K562 (cell line): Measurements from ENCODE around the gene COL4A2. TPM values are rescaled to one million over a fixed set of nuclear protein-coding genes. Genes with fewer than 3 reads are reported as not detected.

ENCODE experiments used
- ATAC-seq: fragments of 200-7000 bp; cut with Tn5 transposase; 3 replicates; pipeline ENCODE4 v1.9.1; 2020; ENCODE audit warnings: moderate library complexity
- BruUV-seq: library from RNA; stranded (reverse); fragments of 400-500 nt; replicated peaks from 2 replicates; lab custom pipeline; 2021; lab: Mats Ljungman, UMichigan
- CTCF ChIA-PET: fragments of 300-600 bp; formaldehyde crosslinking; extraction: SDS; loops from one replicate; lab custom pipeline; 2021; ENCODE audit warnings: low intra/inter-chr PET ratio; lab: Yijun Ruan, JAX
- POLR2A ChIA-PET: fragments of 300-600, 350-650 bp; sonication (Branson Sonifier 250); formaldehyde crosslinking; extraction: SDS; loops from one replicate; lab custom pipeline; 2021; ENCODE audit warnings: antibody characterized with exemption, inconsistent platforms; lab: Yijun Ruan, JAX
- DNase-seq, 4 experiments: peaks; one replicate each; pipeline versions ENCODE4 v3.0.0 to v3.0.0-alpha.2; 2011 to 2018; ENCODE audit warnings: low spot score in 3 of 4, mixed read lengths in 3 of 4; ENCODE audit errors: extremely low read depth in 1 of 4
- FAIRE-seq: peaks from 2 replicates; lab custom pipeline; 2011; peaks lifted over from hg19 to GRCh38; lab: Jason Lieb, UNC
- H2AFZ ChIP-seq: 2 replicates; pipeline ENCODE4 v1.6.0; 2011; ENCODE audit warnings: low read depth, low read length, control low read depth, inconsistent platforms
- H3K27ac ChIP-seq: fragments of 200-600 bp; 3 replicates; pipeline ENCODE4 v1.8.0; 2011; ENCODE audit warnings: low read depth, mild to moderate bottlenecking, control low read depth, inconsistent platforms, low read length, moderate library complexity, mixed read lengths; ENCODE audit errors: extremely low read depth
- H3K27me3 ChIP-seq, 2 experiments: fragments of 300-600 bp in 1 of 2; 2 replicates in 1 of 2; 3 replicates in 1 of 2; pipeline versions ENCODE4 v1.6.0 to v1.8.0; 2011; ENCODE audit warnings: inconsistent platforms in 2 of 2, low read length in 2 of 2, mild to moderate bottlenecking in 1 of 2, mixed read lengths in 1 of 2, moderate library complexity in 1 of 2; ENCODE audit not compliant: control insufficient read depth in 2 of 2, insufficient read depth in 2 of 2
- H3K36me3 ChIP-seq: fragments of 300-600 bp; 3 replicates; pipeline ENCODE4 v1.8.0; 2011; ENCODE audit warnings: mild to moderate bottlenecking, low read length, inconsistent platforms; ENCODE audit not compliant: control insufficient read depth, insufficient read depth
- H3K4me1 ChIP-seq, 2 experiments: fragments of 200-600 bp in 1 of 2; replicated peaks in 1 of 2; 2 replicates in 1 of 2; 3 replicates in 1 of 2; pipeline versions ENCODE4 v1.5.1 to v1.8.0; 2011; ENCODE audit warnings: inconsistent platforms in 2 of 2, low read length in 2 of 2, mild to moderate bottlenecking in 1 of 2, mixed read lengths in 1 of 2, moderate library complexity in 1 of 2; ENCODE audit not compliant: control insufficient read depth in 2 of 2, insufficient read depth in 2 of 2
- H3K4me2 ChIP-seq: 2 replicates; pipeline ENCODE4 v1.6.1; 2011; ENCODE audit warnings: low read length, control low read depth, inconsistent platforms, mixed read lengths; ENCODE audit not compliant: insufficient read depth
- H3K4me3 ChIP-seq: fragments of 200-600 bp; sonication (generic), shearing (Covaris generic); 2 replicates; pipeline ENCODE4 v1.5.1; 2016; ENCODE audit warnings: control low read depth, inconsistent platforms
- H3K79me2 ChIP-seq: fragments of 200-600 bp; 3 replicates; pipeline ENCODE4 v1.8.0; 2011; ENCODE audit warnings: low read length, inconsistent platforms; ENCODE audit not compliant: control insufficient read depth, insufficient read depth
- H3K9ac ChIP-seq, 2 experiments: 2 replicates each; pipeline versions ENCODE4 v1.6.0 to v1.6.1; 2011; ENCODE audit warnings: low read depth in 2 of 2, low read length in 2 of 2, control low read depth in 1 of 2, inconsistent platforms in 1 of 2, mild to moderate bottlenecking in 1 of 2, mixed read lengths in 1 of 2; ENCODE audit not compliant: insufficient read depth in 1 of 2
- H3K9me1 ChIP-seq: one replicate; pipeline ENCODE4 v1.6.0; 2011; ENCODE audit warnings: inconsistent platforms, mild to moderate bottlenecking, low read length, moderate library complexity; ENCODE audit not compliant: control insufficient read depth, insufficient read depth
- H3K9me3 ChIP-seq: replicated peaks from 2 replicates; pipeline ENCODE4 v1.5.1; 2011; ENCODE audit warnings: low read depth, low read length, inconsistent platforms; ENCODE audit not compliant: control insufficient read depth, insufficient read depth
- H4K20me1 ChIP-seq: replicated peaks from 2 replicates; pipeline ENCODE4 v1.6.1; 2011; ENCODE audit warnings: low read length, inconsistent platforms, mixed read lengths; ENCODE audit not compliant: control insufficient read depth, insufficient read depth
- ADNP ChIP-seq: fragments of 200-800 bp; sonication (Bioruptor generic); IDR thresholded peaks from 2 replicates; pipeline ENCODE4 v1.6.1; 2016; ENCODE audit warnings: missing genetic modification characterization, missing compliant biosample characterization
- CAMTA2 ChIP-seq: fragments of 250-450 bp; sonication (Bioruptor Pico); conservative IDR thresholded peaks from 2 replicates; pipeline ENCODE4 v1.5.1; 2022
- CCAR2 ChIP-seq: fragments of 200-400 bp; formaldehyde crosslinking; IDR thresholded peaks from 2 replicates; pipeline ENCODE4 v1.6.1; 2017; ENCODE audit warnings: mild to moderate bottlenecking, low read depth, low read length
- CLOCK ChIP-seq: fragments of 250-450 bp; sonication (Bioruptor Pico); IDR thresholded peaks from 2 replicates; pipeline ENCODE4 v1.4.0; 2020; ENCODE audit warnings: mild to moderate bottlenecking, moderate library complexity, borderline replicate concordance
- NKRF ChIP-seq: fragments of 450-650 bp; IDR thresholded peaks from 2 replicates; pipeline ENCODE4 v1.6.1; 2016; ENCODE audit warnings: borderline replicate concordance
- TRIM25 ChIP-seq: fragments of 450-650 bp; IDR thresholded peaks from 2 replicates; pipeline ENCODE4 v1.7.0; 2016; ENCODE audit warnings: borderline replicate concordance
- ZFPM2 ChIP-seq: fragments of 250-450 bp; sonication (Bioruptor Pico); IDR thresholded peaks from 2 replicates; pipeline ENCODE4 v1.5.1; 2022; ENCODE audit warnings: mild to moderate bottlenecking
- ZNF134 ChIP-seq: fragments of 250-450 bp; sonication (Bioruptor Pico); conservative IDR thresholded peaks from 2 replicates; pipeline ENCODE4 v1.4.0; 2020
- WGBS: fragments of 100-300 bp; shearing (Covaris generic); methylation state at CpG from one replicate; pipeline ENCODE4 v1.1.6; 2016; ENCODE audit warnings: low coverage, mixed read lengths; ENCODE audit not compliant: insufficient coverage; ENCODE audit errors: missing lambda C conversion rate; 5-methylcytosine and 5-hydroxymethylcytosine counted together
- in situ Hi-C: fragments of 300-500 bp; cut with MboI; formaldehyde crosslinking; loops from 4 replicates; pipeline ENCODE4 v1.15.0; 2018; ENCODE audit warnings: inconsistent platforms, mixed read lengths
- intact Hi-C: fragments of 100-400 bp; cut with micrococcal nuclease; formaldehyde crosslinking; loops from 2 replicates; pipeline ENCODE4 v1.14.2; 2022
- polyA plus RNA-seq, 8 experiments: library from polyadenylated mRNA; depleted of rRNA in 4 of 8; stranded (reverse) in 5 of 8; unstranded in 3 of 8; fragments of >200 nt; fragmentation: Nextera tagmentation in 2 of 8; fragmentation: Illumina TruSeq in 1 of 8; extraction: Ambion mirVana in 2 of 8; extraction: Trizol in 1 of 8; gene quantifications; 2 replicates each; pipeline versions ENCODE4 v1.2.1 to v1.2.3, GENCODE V29; 2011 to 2014; ENCODE audit warnings: inconsistent platforms in 1 of 8, missing spikeins in 1 of 8
- total RNA-seq, 7 experiments: library from RNA; depleted of rRNA in 6 of 7; stranded (reverse); fragments of >200 nt in 6 of 7; fragmentation: Illumina TruSeq in 2 of 7; extraction: Trizol in 2 of 7; gene quantifications; 2 replicates each; pipeline versions ENCODE4 v1.2.1 to v1.2.3, GENCODE V29; 2011 to 2021; ENCODE audit warnings: low replicate concordance in 1 of 7
- TF ChIP-seq, protein P1 (sequence below): fragments of 200-800 bp; sonication (Bioruptor generic); IDR thresholded peaks from 2 replicates; pipeline ENCODE4 v1.6.1; 2017; ENCODE audit warnings: missing genetic modification characterization, missing compliant biosample characterization

COL4A2 gene
- total and polyA plus RNA-seq, 9 of the 15 experiments (the other 6 are each of a cell fraction or from before 2014, with no cell fraction given): 0.13 to 15.2 (median 8.1) TPM

DNA sequence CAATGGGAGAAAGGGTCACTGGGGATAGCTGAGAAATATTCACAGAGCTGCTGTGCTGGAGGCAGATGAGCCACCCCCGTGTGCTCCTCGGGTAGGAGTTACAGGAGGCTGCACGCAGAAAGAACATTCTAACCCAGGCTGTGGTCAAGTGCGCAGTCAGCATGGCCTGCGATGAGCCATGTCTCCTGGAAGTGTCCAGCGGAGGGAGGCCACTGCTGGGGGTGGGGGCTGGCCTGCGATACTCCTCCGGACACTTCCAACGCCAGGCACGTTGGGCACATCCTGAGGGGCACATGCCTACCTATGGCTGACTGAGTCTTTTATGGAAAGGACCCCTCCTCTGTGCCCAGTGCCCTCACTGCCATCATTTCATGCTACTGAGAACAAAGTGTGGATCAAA, 198.5 kb downstream of the COL4A2 start (continued):
- TF ChIP-seq NKRF (no peak), ZFPM2 (CRISPR knock-in tag) (no peak)

DNA sequence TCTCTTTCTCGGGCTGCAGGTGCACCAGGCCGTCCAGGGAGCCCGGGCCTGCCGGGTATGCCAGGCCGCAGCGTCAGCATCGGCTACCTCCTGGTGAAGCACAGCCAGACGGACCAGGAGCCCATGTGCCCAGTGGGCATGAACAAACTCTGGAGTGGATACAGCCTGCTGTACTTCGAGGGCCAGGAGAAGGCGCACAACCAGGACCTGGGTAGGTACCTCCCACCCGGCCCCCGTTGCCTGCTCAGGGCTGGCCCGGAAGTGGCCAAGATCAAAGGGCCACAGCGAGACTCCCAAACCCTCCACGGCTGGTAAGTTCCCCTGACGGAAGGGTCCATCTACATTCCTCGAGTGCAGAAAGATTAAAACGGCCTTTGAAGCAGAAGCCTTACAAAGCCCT, 199.3 kb downstream of the COL4A2 start:
- Histone ChIP-seq H3K36me3 (no peaks in the 10 kb centered on the region), H3K4me2 (peak overlapping the region; percentile 79), H3K4me1 (peaks cover 65 to 72% of the 10 kb centered on the region in 2 experiments), H3K9me3 (no peaks in the 10 kb centered on the region), H3K79me2 (no peaks in the 10 kb centered on the region; the same call in 2 of the 3 replicates), H3K27me3 (no peaks in the 10 kb centered on the region), H3K9me1 (peaks cover 3% of the 10 kb centered on the region), H4K20me1 (no peaks in the 10 kb centered on the region), H2AFZ (peak overlapping the region; percentile 83), H3K9ac (peak overlapping the region; percentile 70 to 77), H3K4me3 (no peak overlapping the region), H3K27ac (peak overlapping the region; percentile 97)
- ATAC-seq (peak; percentile 36), FAIRE-seq (peak; percentile 66), DNase-seq (peak; percentile 53 to 69 (median 59))
- WGBS: 4% methylated on average over 9 of the region's 18 CpGs
- in situ Hi-C loops: no loop called here
- intact Hi-C loops: loop anchor here (5.0 kb wide), 2 partner anchors 56 to 71 kb away; partner anchors contain the start of gene RAB20
- ChIA-PET POLR2A (interaction anchor here (0.8 kb wide), 1 partner anchor 18 kb away, joined by 3 read pairs; no protein-coding TSS in a partner anchor), CTCF (no interaction called here)
- BruUV-seq: no TSS peak
- TF ChIP-seq NKRF (no peak), CCAR2 (no peak), CLOCK (CRISPR knock-in tag) (no peak), CAMTA2 (CRISPR knock-in tag) (no peak), ADNP (no peak), TRIM25 (no peak), ZNF134 (peak; percentile 100)
- TF ChIP-seq, protein P1, sequence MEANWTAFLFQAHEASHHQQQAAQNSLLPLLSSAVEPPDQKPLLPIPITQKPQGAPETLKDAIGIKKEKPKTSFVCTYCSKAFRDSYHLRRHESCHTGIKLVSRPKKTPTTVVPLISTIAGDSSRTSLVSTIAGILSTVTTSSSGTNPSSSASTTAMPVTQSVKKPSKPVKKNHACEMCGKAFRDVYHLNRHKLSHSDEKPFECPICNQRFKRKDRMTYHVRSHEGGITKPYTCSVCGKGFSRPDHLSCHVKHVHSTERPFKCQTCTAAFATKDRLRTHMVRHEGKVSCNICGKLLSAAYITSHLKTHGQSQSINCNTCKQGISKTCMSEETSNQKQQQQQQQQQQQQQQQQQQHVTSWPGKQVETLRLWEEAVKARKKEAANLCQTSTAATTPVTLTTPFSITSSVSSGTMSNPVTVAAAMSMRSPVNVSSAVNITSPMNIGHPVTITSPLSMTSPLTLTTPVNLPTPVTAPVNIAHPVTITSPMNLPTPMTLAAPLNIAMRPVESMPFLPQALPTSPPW (CRISPR knock-in tag): 0 out of 2 replicates have a peak, but pooled peaks have one; percentile 4
